Ecto neural progenitor cell (in vitro differentiated cells): ENCODE data around the gene LCA5L.
"Not testable (repeated sequence)": the region's sequence is repeated elsewhere in the genome, so short reads cannot be mapped to it uniquely, and the experiment has no call there.

ENCODE experiments used
- DNase-seq: peaks from one replicate; pipeline ENCODE4 v3.0.0-alpha.2; 2018; ENCODE audit warnings: low spot score

Gene LCA5L

GRCh38 chr21:39387461-39388037 is 58.0 kb downstream of the LCA5L start:
- peak; percentile 98 for DNase-seq

- DNase-seq: no peak
These were observed 58.7 kb downstream of the LCA5L start for GRCh38 chr21:39386899-39387298.

GRCh38 chr21:39386194-39386593 is 59.4 kb downstream of the LCA5L start:
- DNase-seq: no peak

GRCh38 chr21:39385299-39386145 is 60.1 kb downstream of the LCA5L start:
- DNase-seq: no peak

GRCh38 chr21:39384674-39385298 is 60.8 kb downstream of the LCA5L start:
- no peak for DNase-seq

GRCh38 chr21:39382096-39382495 is 63.5 kb downstream of the LCA5L start:
- DNase-seq: not testable (repeated sequence)

- DNase-seq: no peak
These were observed 64.6 kb downstream of the LCA5L start for GRCh38 chr21:39381009-39381408.

GRCh38 chr21:39379986-39380891 is 65.3 kb downstream of the LCA5L start:
- peak; percentile 96 for DNase-seq

- DNase-seq: no peak
These were observed 68.0 kb downstream of the LCA5L start for GRCh38 chr21:39377444-39378050.

- no peak for DNase-seq
These were observed 70.1 kb downstream of the LCA5L start for GRCh38 chr21:39375446-39375845.

- DNase-seq: no peak
These were observed 71.5 kb downstream of the LCA5L start for GRCh38 chr21:39374046-39374445.

- DNase-seq: no peak
These were observed 71.9 kb downstream of the LCA5L start for GRCh38 chr21:39373634-39374033.

- not testable (repeated sequence) for DNase-seq
These were observed 75.7 kb downstream of the LCA5L start for GRCh38 chr21:39369896-39370288.

- DNase-seq: no peak
These were observed 77.8 kb downstream of the LCA5L start for GRCh38 chr21:39367783-39368182.

- no peak for DNase-seq
These were observed 79.0 kb downstream of the LCA5L start for GRCh38 chr21:39366563-39366962.

- no peak for DNase-seq
These were observed 80.6 kb downstream of the LCA5L start for GRCh38 chr21:39364949-39365348.

GRCh38 chr21:39363607-39364555 is 81.7 kb downstream of the LCA5L start:
- no peak for DNase-seq

- DNase-seq: no peak
These were observed 82.8 kb downstream of the LCA5L start for GRCh38 chr21:39362733-39363132.

GRCh38 chr21:39359382-39359781 is 86.2 kb downstream of the LCA5L start:
- DNase-seq: no peak
